Suprapubic skin (tissue), 3 donors: ENCODE data around the gene SCAPER.

Experiments used
- CTCF ChIP-seq, 2 donors: fragments of 200-600 bp in 1 of 2; fragments of 450-650 bp in 1 of 2; sonication (generic) in 1 of 2; IDR thresholded peaks; one replicate each; pipeline ENCODE4 v1.5.1; 2016 to 2019; ENCODE audit warnings: antibody characterized with exemption in 2 of 2, mild to moderate bottlenecking in 1 of 2, moderate library complexity in 1 of 2
- EP300 ChIP-seq: sonication (generic); formaldehyde crosslinking; IDR thresholded peaks from one replicate; pipeline ENCODE4 v1.6.1; 2017; ENCODE audit warnings: antibody characterized with exemption

- no peak for TF ChIP-seq CTCF (IDR thresholded peaks at IDR 0.05)
- TF ChIP-seq EP300: no peak
Observed at GRCh38 chr15:76313731-76314130, 591.4 kb downstream of the SCAPER start.
